GM10248 (cell line): Measurements from ENCODE around the gene MAN2A2.
A peak's percentile ranks its signal among the peaks of the same experiment; 100 is the strongest.

Experiments
- CTCF ChIA-PET: fragments of 300-600 bp; sonication (Branson Sonifier 250); formaldehyde crosslinking; extraction: SDS; loops from one replicate; lab custom pipeline; 2021; ENCODE audit warnings: antibody characterized with exemption; lab: Yijun Ruan, JAX
- POLR2A ChIA-PET: fragments of 350-650 bp; sonication (Branson Sonifier 250); formaldehyde crosslinking; extraction: SDS; loops from one replicate; lab custom pipeline; 2020; ENCODE audit warnings: antibody characterized with exemption; lab: Yijun Ruan, JAX
- DNase-seq: peaks from one replicate; pipeline ENCODE4 v3.0.0; 2012; ENCODE audit errors: extremely low spot score
- TF ChIP-seq, protein P1 (sequence below): IDR thresholded peaks from 2 replicates; pipeline ENCODE4 v1.5.1; 2012; ENCODE audit warnings: mild to moderate bottlenecking, low read depth; ENCODE audit errors: extremely low read depth, missing control alignments, control extremely low read depth

The MAN2A2 gene

GRCh38 chr15:90882781-90883525 is 20.1 kb upstream of the MAN2A2 start:
- DNase-seq: no peak
- ChIA-PET POLR2A (no interaction called here), CTCF (interaction anchor here (0.8 to 4.5 kb wide), 3 partner anchors 50 to 564 kb away, joined by 3 to 68 read pairs (median 39); partner anchors contain the start of genes HDDC3 and UNC45A)
- TF ChIP-seq, protein P1, sequence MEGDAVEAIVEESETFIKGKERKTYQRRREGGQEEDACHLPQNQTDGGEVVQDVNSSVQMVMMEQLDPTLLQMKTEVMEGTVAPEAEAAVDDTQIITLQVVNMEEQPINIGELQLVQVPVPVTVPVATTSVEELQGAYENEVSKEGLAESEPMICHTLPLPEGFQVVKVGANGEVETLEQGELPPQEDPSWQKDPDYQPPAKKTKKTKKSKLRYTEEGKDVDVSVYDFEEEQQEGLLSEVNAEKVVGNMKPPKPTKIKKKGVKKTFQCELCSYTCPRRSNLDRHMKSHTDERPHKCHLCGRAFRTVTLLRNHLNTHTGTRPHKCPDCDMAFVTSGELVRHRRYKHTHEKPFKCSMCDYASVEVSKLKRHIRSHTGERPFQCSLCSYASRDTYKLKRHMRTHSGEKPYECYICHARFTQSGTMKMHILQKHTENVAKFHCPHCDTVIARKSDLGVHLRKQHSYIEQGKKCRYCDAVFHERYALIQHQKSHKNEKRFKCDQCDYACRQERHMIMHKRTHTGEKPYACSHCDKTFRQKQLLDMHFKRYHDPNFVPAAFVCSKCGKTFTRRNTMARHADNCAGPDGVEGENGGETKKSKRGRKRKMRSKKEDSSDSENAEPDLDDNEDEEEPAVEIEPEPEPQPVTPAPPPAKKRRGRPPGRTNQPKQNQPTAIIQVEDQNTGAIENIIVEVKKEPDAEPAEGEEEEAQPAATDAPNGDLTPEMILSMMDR: no peak

- TF ChIP-seq, protein P1: no peak
- ChIA-PET CTCF (interaction anchor here (0.8 to 4.5 kb wide), 4 partner anchors 13 to 565 kb away, joined by 3 to 73 read pairs (median 54); partner anchors contain the start of genes HDDC3 and UNC45A), POLR2A (no interaction called here)
- no peak for DNase-seq
Measured at GRCh38 chr15:90883526-90883975, 19.6 kb upstream of the MAN2A2 start.

DNA sequence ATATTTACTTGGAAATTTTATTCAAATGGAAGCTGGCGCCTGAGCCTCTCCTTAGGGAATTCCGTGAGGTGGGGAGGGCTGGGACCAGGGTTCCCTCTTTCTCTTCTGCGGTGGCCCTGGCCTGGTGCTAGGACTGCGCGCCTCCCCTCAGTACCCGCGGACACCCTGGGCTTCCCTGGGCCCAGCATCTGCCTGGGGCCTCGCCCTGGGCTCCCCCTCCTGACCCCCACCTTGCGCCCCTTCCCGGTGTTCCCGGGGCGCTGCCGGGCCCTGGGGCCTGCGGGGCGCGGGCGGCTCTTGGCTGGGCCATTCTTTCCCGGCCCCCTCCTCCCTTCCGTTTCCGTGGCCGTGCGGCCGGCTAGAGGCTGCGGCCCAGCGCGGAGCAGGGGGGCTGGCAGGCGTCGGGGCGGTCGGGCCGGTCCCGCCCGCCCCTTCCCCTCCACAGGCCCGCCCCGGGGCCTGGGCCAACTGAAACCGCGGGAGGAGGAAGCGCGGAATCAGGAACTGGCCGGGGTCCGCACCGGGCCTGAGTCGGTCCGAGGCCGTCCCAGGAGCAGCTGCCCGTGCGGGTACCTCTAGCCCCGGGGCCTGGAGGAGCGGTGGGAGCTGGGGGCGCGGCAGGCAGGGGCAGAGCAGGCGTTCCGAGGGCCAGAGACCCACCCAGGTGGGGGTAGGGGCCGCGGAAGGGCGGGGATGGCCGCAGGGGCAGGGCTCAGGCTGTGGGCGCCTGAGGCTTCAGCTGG is 19.0 kb upstream of the MAN2A2 start, which contains the start of gene FES:
FES (plus strand) TSS at position 529 of the 743 bp plus-strand sequence. CDS start 542 bp downstream, outside the sequence.
- DNase-seq: peak; percentile 41
- TF ChIP-seq, protein P1: no peak
- ChIA-PET POLR2A (no interaction called here), CTCF (interaction anchor here (0.8 to 4.5 kb wide), 16 partner anchors 12 to 565 kb away, joined by 3 to 73 read pairs (median 12); partner anchors contain the start of genes FURIN, HDDC3, MAN2A2 and UNC45A)

DNA sequence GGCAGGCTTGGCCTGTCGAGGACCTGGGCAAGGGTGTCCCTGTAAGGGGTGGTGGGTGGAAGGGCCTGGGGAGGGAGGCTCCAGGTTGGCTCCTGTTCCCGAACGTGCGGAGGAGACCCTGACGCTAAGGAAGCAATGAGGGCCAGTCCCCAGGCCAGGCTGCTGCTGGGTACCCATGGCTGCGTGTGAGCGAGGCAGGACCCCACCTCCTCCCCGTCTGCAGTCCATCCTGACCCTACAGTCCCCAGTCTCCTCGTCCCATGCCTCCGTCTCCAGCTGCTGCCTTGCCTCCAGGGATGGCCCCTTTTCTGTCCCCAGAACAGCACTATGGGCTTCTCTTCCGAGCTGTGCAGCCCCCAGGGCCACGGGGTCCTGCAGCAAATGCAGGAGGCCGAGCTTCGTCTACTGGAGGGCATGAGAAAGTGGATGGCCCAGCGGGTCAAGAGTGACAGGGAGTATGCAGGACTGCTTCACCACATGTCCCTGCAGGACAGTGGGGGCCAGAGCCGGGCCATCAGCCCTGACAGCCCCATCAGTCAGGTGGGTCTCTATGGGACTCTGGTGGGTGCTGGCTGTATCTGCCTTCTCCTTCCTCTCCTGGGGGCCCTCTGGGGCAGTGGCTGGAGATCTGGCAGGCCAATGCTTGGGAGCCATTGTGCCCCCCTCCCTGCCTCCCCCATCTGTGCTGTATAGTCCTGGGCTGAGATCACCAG is 18.2 kb upstream of the MAN2A2 start:
- CTCF ChIA-PET: interaction anchor here (0.7 to 4.5 kb wide), 63 partner anchors 9 to 584 kb away, joined by 3 to 73 read pairs (median 5); partner anchors contain the start of genes BLM, FURIN, HDDC3 and MAN2A2
- POLR2A ChIA-PET: interaction anchor here (0.5 kb wide), 1 partner anchor 17 kb away, joined by 3 read pairs; no protein-coding TSS in a partner anchor
- TF ChIP-seq, protein P1: no peak
- DNase-seq: no peak

- DNase-seq: peak; percentile 80
- ChIA-PET POLR2A (interaction anchor here (0.5 kb wide), 1 partner anchor 18 kb away, joined by 3 read pairs; no protein-coding TSS in a partner anchor), CTCF (interaction anchor here (0.6 to 4.5 kb wide), 97 partner anchors 8 to 592 kb away, joined by 3 to 73 read pairs (median 4); partner anchors contain the start of genes BLM, FURIN, HDDC3 and MAN2A2)
- TF ChIP-seq, protein P1: peak; percentile 90
Measured at GRCh38 chr15:90885432-90886290, 17.4 kb upstream of the MAN2A2 start.
